Stomach smooth muscle (tissue), 2 donors: Measurements from ENCODE around the gene PTPRB.

Experiments
- H3K27ac ChIP-seq: one replicate; pipeline ENCODE4 v1.7.0; 2013; ENCODE audit warnings: mild to moderate bottlenecking, low read length, inconsistent platforms
- H3K27me3 ChIP-seq, 2 donors: one replicate each; pipeline ENCODE4 v1.7.0; 2013; ENCODE audit warnings: low read length in 2 of 2; ENCODE audit not compliant: insufficient read depth in 2 of 2, control insufficient read depth in 1 of 2
- H3K36me3 ChIP-seq, 2 donors: one replicate each; pipeline ENCODE4 v1.7.0; 2013; ENCODE audit warnings: low read length in 2 of 2; ENCODE audit not compliant: control insufficient read depth in 2 of 2, insufficient read depth in 2 of 2
- H3K4me1 ChIP-seq: one replicate; pipeline ENCODE4 v1.7.0; 2013; ENCODE audit warnings: low read length; ENCODE audit not compliant: control insufficient read depth, insufficient read depth
- H3K4me3 ChIP-seq, 2 donors: one replicate each; pipeline ENCODE4 v1.7.0; 2013; ENCODE audit warnings: low read length in 2 of 2
- H3K9ac ChIP-seq, 2 donors: one replicate each; pipeline ENCODE4 v1.7.0; 2013; ENCODE audit warnings: low read length in 2 of 2, mild to moderate bottlenecking in 1 of 2
- H3K9me3 ChIP-seq, 2 donors: one replicate each; pipeline ENCODE4 v1.7.0; 2013; ENCODE audit warnings: low read length in 2 of 2; ENCODE audit not compliant: control insufficient read depth in 2 of 2
- donor health status: healthy.
- donor health status: Pancreatic carcinoma.

The PTPRB gene

GRCh38 chr12:70467476-70467875 is 169.8 kb downstream of the PTPRB start:
- H3K4me1 ChIP-seq = no peaks in the 10 kb centered on the region
- H3K9ac ChIP-seq = no peak overlapping the region
- no peaks in the 10 kb centered on the region for H3K27me3 ChIP-seq
- H3K27ac ChIP-seq = no peak overlapping the region
- H3K4me3 ChIP-seq = no peak overlapping the region
- no peaks in the 10 kb centered on the region for H3K9me3 ChIP-seq
- no peaks in the 10 kb centered on the region for H3K36me3 ChIP-seq

- Histone ChIP-seq H3K4me3 (no peak overlapping the region), H3K27me3 (no peaks in the 10 kb centered on the region), H3K9me3 (no peaks in the 10 kb centered on the region), H3K27ac (no peak overlapping the region), H3K9ac (no peak overlapping the region), H3K36me3 (no peaks in the 10 kb centered on the region), H3K4me1 (no peaks in the 10 kb centered on the region)
These were observed 170.5 kb downstream of the PTPRB start for GRCh38 chr12:70466753-70467152.
